DOHH2 (cell line): ENCODE data around the gene CD9.

ENCODE experiments used
- EZH2phosphoT487 ChIP-seq: fragments of 200-600 bp; sonication (generic); IDR thresholded peaks from 2 replicates; pipeline ENCODE4 v1.6.1; 2017; ENCODE audit warnings: borderline replicate concordance, mild to moderate bottlenecking, antibody characterized with exemption, low read length, moderate library complexity, mixed read lengths
- TF ChIP-seq, protein P1 (sequence below): fragments of 200-600 bp; sonication (generic); IDR thresholded peaks from one replicate; pipeline ENCODE4 v1.5.1; 2014; ENCODE audit warnings: antibody characterized with exemption, mild to moderate bottlenecking, low read depth, low read length; ENCODE audit not compliant: poor library complexity, severe bottlenecking

DNA sequence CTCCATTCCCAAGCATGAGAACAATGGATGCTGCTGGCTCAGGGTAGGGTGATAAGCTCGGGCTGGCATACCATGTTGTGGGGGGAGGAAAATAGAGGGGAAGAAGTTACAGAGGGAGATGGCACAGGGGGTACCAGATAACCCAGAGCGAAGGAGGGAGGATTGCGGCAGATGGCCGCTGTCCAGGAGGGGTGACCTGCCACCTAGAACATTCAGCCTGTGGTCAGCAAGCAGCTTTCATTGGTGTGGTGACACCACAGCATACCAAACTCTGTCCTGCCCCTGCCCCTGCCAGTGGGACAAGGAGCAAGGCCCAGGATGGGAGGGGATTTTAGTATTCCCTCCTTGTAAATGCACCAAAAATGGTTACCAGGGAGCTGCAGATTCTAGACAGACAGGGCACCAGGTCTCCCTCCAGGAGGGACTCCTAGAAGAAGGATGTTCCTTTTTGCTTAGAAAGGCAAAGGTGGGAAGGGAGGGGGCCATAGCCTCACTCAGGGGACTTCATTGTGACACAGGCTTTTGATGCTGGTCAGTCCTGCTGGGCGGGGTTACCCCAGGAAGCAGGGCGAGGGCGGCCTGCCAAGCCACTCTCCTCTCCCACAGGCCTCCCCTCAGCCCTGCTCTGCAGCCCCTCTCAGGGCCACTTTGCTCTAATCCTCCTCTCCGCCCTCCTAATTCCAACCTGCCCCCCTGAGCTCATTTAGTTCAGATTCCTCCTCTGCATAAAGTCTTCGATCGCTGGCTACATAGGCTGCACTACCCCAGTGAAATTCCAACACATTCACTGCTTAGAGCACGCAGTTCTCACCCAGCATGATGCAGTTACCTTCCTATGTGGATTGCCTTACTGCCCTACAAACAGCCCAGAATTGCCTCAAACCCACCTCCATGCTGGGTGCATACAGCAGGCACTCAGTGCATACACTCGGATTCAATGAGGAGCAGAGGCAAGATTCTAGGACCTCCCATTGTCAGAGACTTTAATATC, 74.3 kb downstream of the CD9 start:
- TF ChIP-seq, protein P1, sequence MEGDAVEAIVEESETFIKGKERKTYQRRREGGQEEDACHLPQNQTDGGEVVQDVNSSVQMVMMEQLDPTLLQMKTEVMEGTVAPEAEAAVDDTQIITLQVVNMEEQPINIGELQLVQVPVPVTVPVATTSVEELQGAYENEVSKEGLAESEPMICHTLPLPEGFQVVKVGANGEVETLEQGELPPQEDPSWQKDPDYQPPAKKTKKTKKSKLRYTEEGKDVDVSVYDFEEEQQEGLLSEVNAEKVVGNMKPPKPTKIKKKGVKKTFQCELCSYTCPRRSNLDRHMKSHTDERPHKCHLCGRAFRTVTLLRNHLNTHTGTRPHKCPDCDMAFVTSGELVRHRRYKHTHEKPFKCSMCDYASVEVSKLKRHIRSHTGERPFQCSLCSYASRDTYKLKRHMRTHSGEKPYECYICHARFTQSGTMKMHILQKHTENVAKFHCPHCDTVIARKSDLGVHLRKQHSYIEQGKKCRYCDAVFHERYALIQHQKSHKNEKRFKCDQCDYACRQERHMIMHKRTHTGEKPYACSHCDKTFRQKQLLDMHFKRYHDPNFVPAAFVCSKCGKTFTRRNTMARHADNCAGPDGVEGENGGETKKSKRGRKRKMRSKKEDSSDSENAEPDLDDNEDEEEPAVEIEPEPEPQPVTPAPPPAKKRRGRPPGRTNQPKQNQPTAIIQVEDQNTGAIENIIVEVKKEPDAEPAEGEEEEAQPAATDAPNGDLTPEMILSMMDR = no peak
- TF ChIP-seq EZH2phosphoT487 = no peak
